H1 (cell line): ENCODE results near the gene CCDC15. TPM values are rescaled to one million over a fixed set of nuclear protein-coding genes. Genes with fewer than 3 reads are reported as not detected.

Experiments
- CTCF ChIA-PET: fragments of 300-600 bp; sonication (Branson Sonifier 250); formaldehyde crosslinking; loops from one replicate; lab custom pipeline; 2021; ENCODE audit not compliant: partially characterized antibody; lab: Charles Lee
- POLR2A ChIA-PET: fragments of 300-600 bp; sonication (Branson Sonifier 250); formaldehyde crosslinking; loops from one replicate; lab custom pipeline; 2021; ENCODE audit warnings: inconsistent platforms; ENCODE audit not compliant: partially characterized antibody; lab: Charles Lee
- DNase-seq, 2 experiments: peaks; one replicate each; pipeline versions ENCODE4 v3.0.0 to v3.0.0-alpha.2; 2010 to 2022; ENCODE audit warnings: low spot score in 2 of 2, low read depth in 1 of 2, mixed read lengths in 1 of 2
- FAIRE-seq: peaks from 2 replicates; lab custom pipeline; 2011; peaks lifted over from hg19 to GRCh38; lab: Jason Lieb, UNC
- H2AFZ ChIP-seq: 2 replicates; pipeline ENCODE4 v1.8.1; 2012; ENCODE audit warnings: low read length, inconsistent platforms
- H2AK5ac ChIP-seq: 2 replicates; pipeline ENCODE4 v1.6.1; 2013; ENCODE audit warnings: low read depth, low read length
- H2BK120ac ChIP-seq: replicated peaks from 2 replicates; pipeline ENCODE3; 2013; ENCODE audit warnings: low read depth, low read length, inconsistent platforms
- H2BK12ac ChIP-seq: 2 replicates; pipeline ENCODE4 v1.6.1; 2013; ENCODE audit warnings: low read depth, low read length
- H2BK15ac ChIP-seq: 2 replicates; pipeline ENCODE4 v1.6.1; 2013; ENCODE audit warnings: low read length
- H2BK20ac ChIP-seq: 2 replicates; pipeline ENCODE4 v1.6.1; 2013; ENCODE audit warnings: low read length
- H2BK5ac ChIP-seq: 2 replicates; pipeline ENCODE4 v1.6.1; 2013; ENCODE audit warnings: low read depth, low read length
- H3K14ac ChIP-seq: 2 replicates; pipeline ENCODE4 v1.6.1; 2013; ENCODE audit warnings: inconsistent platforms; ENCODE audit not compliant: insufficient read length
- H3K18ac ChIP-seq: 2 replicates; pipeline ENCODE4 v1.6.1; 2013; ENCODE audit warnings: low read length; ENCODE audit errors: extremely low read depth
- H3K23ac ChIP-seq: 2 replicates; pipeline ENCODE4 v1.6.1; 2013; ENCODE audit warnings: inconsistent platforms; ENCODE audit not compliant: insufficient read length
- H3K23me2 ChIP-seq: 2 replicates; pipeline ENCODE4 v1.6.1; 2013; ENCODE audit warnings: low read depth, low read length
- H3K27ac ChIP-seq: 2 replicates; pipeline ENCODE4 v1.6.1; 2011; ENCODE audit warnings: low read depth, low read length, inconsistent platforms
- H3K27me3 ChIP-seq, 4 experiments: replicated peaks in 1 of 4; 1 replicate in 1 of 4; 2 replicates in 3 of 4; pipeline versions ENCODE4 v1.6.1 to v1.8.1; 2011 to 2013; ENCODE audit warnings: low read length in 3 of 4, mild to moderate bottlenecking in 3 of 4, inconsistent platforms in 2 of 4, mixed read lengths in 2 of 4, moderate library complexity in 1 of 4; ENCODE audit not compliant: control insufficient read depth in 3 of 4, insufficient read depth in 3 of 4; ENCODE audit errors: extremely low read depth in 1 of 4
- H3K36me3 ChIP-seq, 4 experiments: 2 replicates each; pipeline versions ENCODE4 v1.6.1 to v1.8.1; 2011 to 2013; ENCODE audit warnings: mild to moderate bottlenecking in 4 of 4, low read length in 3 of 4, moderate library complexity in 2 of 4, control low read depth in 1 of 4, inconsistent platforms in 1 of 4; ENCODE audit not compliant: insufficient read depth in 4 of 4, control insufficient read depth in 2 of 4
- H3K4ac ChIP-seq: replicated peaks from 2 replicates; pipeline ENCODE3; 2013; ENCODE audit warnings: low read length, low read depth, mixed read lengths, inconsistent platforms; ENCODE audit not compliant: insufficient read length
- H3K4me1 ChIP-seq, 4 experiments: replicated peaks in 1 of 4; 1 replicate in 1 of 4; 2 replicates in 3 of 4; pipeline versions ENCODE4 v1.6.1 to v1.8.1; 2011 to 2013; ENCODE audit warnings: low read length in 3 of 4, inconsistent platforms in 2 of 4, mixed read lengths in 1 of 4; ENCODE audit not compliant: insufficient read depth in 4 of 4, control insufficient read depth in 3 of 4
- H3K4me2 ChIP-seq, 2 experiments: 2 replicates each; pipeline versions ENCODE4 v1.6.1 to v1.8.1; 2011 to 2013; ENCODE audit warnings: low read depth in 2 of 2, low read length in 2 of 2, control low read depth in 1 of 2, inconsistent platforms in 1 of 2, mild to moderate bottlenecking in 1 of 2; ENCODE audit not compliant: insufficient read depth in 1 of 2
- H3K4me3 ChIP-seq, 4 experiments: fragments of 200-600, 300-600 bp in 1 of 4; sonication (generic), shearing (Covaris generic), sonication (Bioruptor Twin) in 1 of 4; 2 replicates each; pipeline versions ENCODE4 v1.5.1 to v1.8.1; 2011 to 2016; ENCODE audit warnings: low read length in 4 of 4, low read depth in 3 of 4, control low read depth in 2 of 4, inconsistent platforms in 2 of 4, mild to moderate bottlenecking in 2 of 4, mixed read lengths in 1 of 4, moderate library complexity in 1 of 4; ENCODE audit not compliant: insufficient read depth in 2 of 4; ENCODE audit errors: extremely low read depth in 1 of 4
- H3K56ac ChIP-seq: replicated peaks from 2 replicates; pipeline ENCODE3; 2013; ENCODE audit warnings: low read depth, mild to moderate bottlenecking, mixed read lengths, low read length, inconsistent platforms; ENCODE audit not compliant: insufficient read length
- H3K79me1 ChIP-seq: 2 replicates; pipeline ENCODE4 v1.6.1; 2013; ENCODE audit warnings: low read depth, low read length, control low read depth
- H3K79me2 ChIP-seq, 2 experiments: 2 replicates each; pipeline versions ENCODE4 v1.6.1 to v1.8.1; 2012 to 2013; ENCODE audit warnings: low read length in 2 of 2, mild to moderate bottlenecking in 2 of 2, inconsistent platforms in 1 of 2; ENCODE audit not compliant: insufficient read depth in 2 of 2, control insufficient read depth in 1 of 2
- H3K9ac ChIP-seq, 4 experiments: replicated peaks in 1 of 4; 1 replicate in 1 of 4; 2 replicates in 3 of 4; pipeline versions ENCODE4 v1.6.1 to v1.8.1; 2011 to 2013; ENCODE audit warnings: low read depth in 3 of 4, low read length in 3 of 4, control low read depth in 2 of 4, mild to moderate bottlenecking in 2 of 4, moderate library complexity in 2 of 4, inconsistent platforms in 1 of 4; ENCODE audit errors: extremely low read depth in 1 of 4
- H3K9me3 ChIP-seq, 2 experiments: 2 replicates each; pipeline versions ENCODE4 v1.6.1 to v1.8.1; 2012 to 2013; ENCODE audit warnings: mild to moderate bottlenecking in 2 of 2, moderate library complexity in 2 of 2, control low read depth in 1 of 2, inconsistent platforms in 1 of 2, low read depth in 1 of 2, low read length in 1 of 2, mixed read lengths in 1 of 2; ENCODE audit not compliant: insufficient read depth in 2 of 2
- H4K20me1 ChIP-seq, 2 experiments: replicated peaks in 1 of 2; 2 replicates each; pipeline versions ENCODE3 to v1.8.1; 2011 to 2013; ENCODE audit warnings: inconsistent platforms in 2 of 2, low read length in 2 of 2, mild to moderate bottlenecking in 1 of 2; ENCODE audit not compliant: insufficient read depth in 2 of 2, control insufficient read depth in 1 of 2
- H4K5ac ChIP-seq: 2 replicates; pipeline ENCODE4 v1.6.1; 2013; ENCODE audit warnings: low read length, low read depth, mixed read lengths, inconsistent platforms; ENCODE audit not compliant: insufficient read length
- H4K8ac ChIP-seq: 2 replicates; pipeline ENCODE4 v1.8.0; 2013; ENCODE audit warnings: mild to moderate bottlenecking, moderate library complexity, low read length, inconsistent platforms; ENCODE audit not compliant: insufficient read depth; ENCODE audit errors: extremely low read depth
- H4K91ac ChIP-seq: replicated peaks from 2 replicates; pipeline ENCODE3; 2013; ENCODE audit warnings: low read length, mixed read lengths, inconsistent platforms; ENCODE audit not compliant: insufficient read length
- BACH1 ChIP-seq: IDR thresholded peaks from 2 replicates; pipeline ENCODE4 v1.6.1; 2012; ENCODE audit warnings: low read length, improper control_type of control experiment
- CREB1 ChIP-seq: IDR thresholded peaks from 2 replicates; pipeline ENCODE4 v1.6.1; 2012; ENCODE audit warnings: inconsistent platforms
- CTCF ChIP-seq, 3 experiments: IDR thresholded peaks; 1 replicate in 2 of 3; 2 replicates in 1 of 3; pipeline versions ENCODE4 v1.5.1 to v1.6.1; 2011; ENCODE audit warnings: low read length in 3 of 3, mild to moderate bottlenecking in 3 of 3, inconsistent platforms in 2 of 3, low read depth in 1 of 3, moderate library complexity in 1 of 3; ENCODE audit not compliant: insufficient read depth in 1 of 3; ENCODE audit errors: control extremely low read depth in 1 of 3
- TAF1 ChIP-seq: IDR thresholded peaks from 2 replicates; pipeline ENCODE4 v1.6.1; 2011; ENCODE audit warnings: mild to moderate bottlenecking, low read depth, low read length
- YY1 ChIP-seq: IDR thresholded peaks from 2 replicates; pipeline ENCODE4 v1.6.1; 2011; ENCODE audit warnings: low read depth, mild to moderate bottlenecking, low read length
- WGBS, 2 experiments: shearing (Covaris generic) in 1 of 2; methylation state at CpG; one replicate each; pipeline versions ENCODE4 v1.1.6 to v1.1.7; 2013 to 2015; ENCODE audit warnings: low lambda C conversion rate in 2 of 2, mixed read lengths in 2 of 2, inconsistent platforms in 1 of 2, low coverage in 1 of 2, missing lambda C conversion rate in 1 of 2; ENCODE audit not compliant: insufficient replicate concordance in 2 of 2, insufficient coverage in 1 of 2, insufficient read length in 1 of 2; ENCODE audit errors: extremely low coverage in 1 of 2, missing lambda C conversion rate in 1 of 2; 5-methylcytosine and 5-hydroxymethylcytosine counted together
- polyA plus RNA-seq, 7 experiments: library from polyadenylated mRNA; depleted of rRNA in 3 of 7; stranded (reverse) in 5 of 7; unstranded in 2 of 7; fragments of >200 nt in 5 of 7; fragments of 200-250 nt in 2 of 7; gene quantifications; 1 replicate in 5 of 7; 2 replicates in 1 of 7; 4 replicates in 1 of 7; pipeline versions ENCODE4 v1.2.1 to v1.2.3, GENCODE V29; 2011 to 2013; ENCODE audit warnings: missing spikeins in 2 of 7, mixed read lengths in 2 of 7
- total RNA-seq: library from RNA; stranded (reverse); fragmentation: NEBNext Ultra II Directional; extraction: Animal tissue kit (Norgen Biotek cat#: 25700); gene quantifications from 2 replicates; pipeline ENCODE4 v1.2.1, GENCODE V29; 2021

Gene CCDC15
- total and polyA plus RNA-seq, 2 of the 8 experiments (the other 6 are each of a cell fraction or from before 2014, with no cell fraction given) = 1.5 to 3.1 TPM

DNA sequence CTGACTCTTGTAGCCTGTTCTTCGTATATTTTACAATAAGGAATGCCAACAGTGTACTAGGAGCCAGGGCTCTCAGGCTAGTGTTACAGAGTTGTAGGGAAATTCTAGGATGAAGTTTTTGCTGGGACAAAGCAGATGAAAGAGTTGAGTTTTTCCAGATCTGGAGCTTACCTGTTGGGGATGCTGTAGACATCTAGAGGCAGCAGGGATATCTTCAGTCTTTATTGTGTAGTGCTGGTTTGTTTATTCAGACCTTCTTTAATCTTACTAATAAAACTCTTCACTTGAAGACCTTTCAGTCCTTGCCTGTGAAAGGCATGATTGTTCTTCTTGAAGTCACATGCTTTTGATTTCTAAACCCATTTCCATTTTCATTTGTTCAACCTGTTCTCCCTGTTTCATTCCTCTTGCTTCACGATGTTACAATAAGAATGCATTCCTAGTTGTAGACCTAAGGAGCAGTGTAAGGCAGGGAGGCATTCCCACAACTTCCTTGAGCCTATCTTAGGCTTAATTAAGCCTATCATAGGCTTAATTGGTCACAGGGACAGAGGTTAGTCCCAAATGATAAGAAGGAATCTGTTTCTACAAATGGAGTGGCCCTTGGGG lies 101.2 kb downstream of the CCDC15 start:
- POLR2A ChIA-PET = no interaction called here
- no peaks in the 10 kb centered on the region for H3K9me3 ChIP-seq
- H4K8ac ChIP-seq = no peak overlapping the region
- FAIRE-seq (no peak), DNase-seq (no peak)
- H2AFZ ChIP-seq = no peak overlapping the region
- H3K56ac ChIP-seq = no peak overlapping the region
- CTCF ChIA-PET = interaction anchor here (0.8 to 2.0 kb wide), 2 partner anchors 9 to 30 kb away, joined by 5 read pairs; no protein-coding TSS in a partner anchor
- H4K91ac ChIP-seq = no peak overlapping the region
- H3K23ac ChIP-seq = no peak overlapping the region
- no peak overlapping the region for H2BK15ac ChIP-seq
- no peak overlapping the region for H2BK12ac ChIP-seq
- no peaks in the 10 kb centered on the region for H4K20me1 ChIP-seq
- no peak overlapping the region for H2BK5ac ChIP-seq
- 64% methylated on average over 2 of the region's 2 CpGs; no CpG with 5 or more reads in 1 of the 2 experiments for WGBS, 2 experiments
- no peak overlapping the region for H4K5ac ChIP-seq
- H3K4ac ChIP-seq = no peak overlapping the region
- no peak overlapping the region for H2BK120ac ChIP-seq
- no peaks in the 10 kb centered on the region for H3K36me3 ChIP-seq
- H3K4me1 ChIP-seq = no peaks in the 10 kb centered on the region
- no peak overlapping the region for H3K18ac ChIP-seq
- no peak overlapping the region for H3K4me3 ChIP-seq
- no peak overlapping the region for H2BK20ac ChIP-seq
- H3K4me2 ChIP-seq = no peak overlapping the region
- H2AK5ac ChIP-seq = no peak overlapping the region
- H3K9ac ChIP-seq = no peak overlapping the region
- TF ChIP-seq CREB1 (no peak), CTCF (IDR thresholded peaks at IDR 0.05; ENCODE audit: control extremely low read depth in 1 of 3, insufficient read depth in 1 of 3, low read depth in 1 of 3, low read length in 3 of 3) (no peak), YY1 (no peak), TAF1 (no peak), BACH1 (no peak)
- TF ChIP-seq, all 59 proteins: peak for 0
- Histone ChIP-seq H3K79me1 (no peaks in the 10 kb centered on the region), H3K27me3 (no peaks in the 10 kb centered on the region), H3K27ac (no peak overlapping the region), H3K23me2 (no peaks in the 10 kb centered on the region), H3K14ac (no peak overlapping the region), H3K79me2 (no peaks in the 10 kb centered on the region)
